Measurements from ENCODE around the gene PHC3. TPM values are rescaled to one million over a fixed set of nuclear protein-coding genes. Genes with fewer than 3 reads are reported as not detected.

The PHC3 gene
- total RNA-seq, 1 donor from 2014 or later: 52.0 TPM

Other genes with a start within 250 kb of the PHC3 start
- 74.2 and 78.4 TPM in 2 replicates for gene SEC62, start 214.9 kb downstream of the PHC3 start, total RNA-seq
- 7.7 and 9.6 TPM in 2 replicates for gene GPR160, start 143.7 kb downstream of the PHC3 start, total RNA-seq
- 24.7 and 32.4 TPM in 2 replicates for gene PRKCI, start 40.7 kb upstream of the PHC3 start, total RNA-seq
- 31.2 and 33.2 TPM in 2 replicates for gene SKIL, start 176.0 kb upstream of the PHC3 start, total RNA-seq
- gene CLDN11, start 237.1 kb upstream of the PHC3 start, total RNA-seq: 0.18 TPM in 1 of 2 replicates, not detected in the other

All from activated T-helper 2 cell treated with anti-CD3 and anti-CD28 coated beads, Interferon-gamma antibody, Interleukin-2, Interleukin-4, amounts not matched to agents 10 μg/mL and 5 μg/mL and 100 μg/mL, durations not matched to agents 14 hours and 24 hours and 36 hours (primary cell).